ENCODE results near the gene MAT2B.

Gene MAT2B

DNA sequence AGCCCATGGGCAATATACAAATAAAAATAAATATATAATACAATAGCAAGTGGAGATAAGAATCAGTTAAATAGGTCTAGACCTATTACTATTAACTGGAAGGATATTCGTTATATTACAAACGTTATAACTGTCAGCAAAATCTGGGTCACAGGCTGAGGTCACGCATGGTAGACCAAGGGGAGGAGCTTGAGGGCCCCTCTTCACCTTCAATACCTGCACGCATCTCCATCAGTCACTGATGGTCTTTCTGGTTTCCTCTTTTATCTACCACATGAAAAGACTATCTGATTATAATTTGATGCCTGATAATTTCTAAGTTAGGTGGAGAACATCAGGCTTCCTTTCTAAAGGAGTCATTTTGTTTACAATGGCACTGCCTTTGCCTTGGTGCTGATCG is 43.2 kb downstream of the MAT2B start:
- no peak overlapping the region for H3K4me3 ChIP-seq
- H3K27ac ChIP-seq = no peak overlapping the region
- no peak for DNase-seq (ENCODE audit: low spot score)
- TF ChIP-seq, protein P1, sequence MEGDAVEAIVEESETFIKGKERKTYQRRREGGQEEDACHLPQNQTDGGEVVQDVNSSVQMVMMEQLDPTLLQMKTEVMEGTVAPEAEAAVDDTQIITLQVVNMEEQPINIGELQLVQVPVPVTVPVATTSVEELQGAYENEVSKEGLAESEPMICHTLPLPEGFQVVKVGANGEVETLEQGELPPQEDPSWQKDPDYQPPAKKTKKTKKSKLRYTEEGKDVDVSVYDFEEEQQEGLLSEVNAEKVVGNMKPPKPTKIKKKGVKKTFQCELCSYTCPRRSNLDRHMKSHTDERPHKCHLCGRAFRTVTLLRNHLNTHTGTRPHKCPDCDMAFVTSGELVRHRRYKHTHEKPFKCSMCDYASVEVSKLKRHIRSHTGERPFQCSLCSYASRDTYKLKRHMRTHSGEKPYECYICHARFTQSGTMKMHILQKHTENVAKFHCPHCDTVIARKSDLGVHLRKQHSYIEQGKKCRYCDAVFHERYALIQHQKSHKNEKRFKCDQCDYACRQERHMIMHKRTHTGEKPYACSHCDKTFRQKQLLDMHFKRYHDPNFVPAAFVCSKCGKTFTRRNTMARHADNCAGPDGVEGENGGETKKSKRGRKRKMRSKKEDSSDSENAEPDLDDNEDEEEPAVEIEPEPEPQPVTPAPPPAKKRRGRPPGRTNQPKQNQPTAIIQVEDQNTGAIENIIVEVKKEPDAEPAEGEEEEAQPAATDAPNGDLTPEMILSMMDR (IDR thresholded peaks at IDR 0.05) = no peak

DNA sequence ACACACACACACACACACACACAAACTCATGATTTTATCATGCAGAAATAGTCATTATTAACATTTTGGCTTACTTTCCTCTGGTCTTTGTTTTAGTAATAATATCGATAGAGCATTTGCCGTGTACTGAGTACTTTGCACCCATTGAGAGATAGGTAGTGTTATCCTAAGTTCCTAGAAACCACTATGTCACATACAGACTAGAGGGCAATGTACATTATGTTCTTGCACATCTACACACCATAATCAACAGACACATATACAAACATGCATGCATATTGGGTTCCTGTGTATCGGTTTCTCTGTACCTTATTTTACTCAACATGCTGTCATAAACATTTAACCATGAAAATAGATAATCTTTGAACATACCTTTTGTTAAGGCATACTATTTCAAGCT is 45.7 kb downstream of the MAT2B start:
- Histone ChIP-seq H3K27ac (no peak overlapping the region), H3K4me3 (no peak overlapping the region)
- no peak for DNase-seq (ENCODE audit: low spot score)
- TF ChIP-seq, protein P1 (IDR thresholded peaks at IDR 0.05) = no peak

DNA sequence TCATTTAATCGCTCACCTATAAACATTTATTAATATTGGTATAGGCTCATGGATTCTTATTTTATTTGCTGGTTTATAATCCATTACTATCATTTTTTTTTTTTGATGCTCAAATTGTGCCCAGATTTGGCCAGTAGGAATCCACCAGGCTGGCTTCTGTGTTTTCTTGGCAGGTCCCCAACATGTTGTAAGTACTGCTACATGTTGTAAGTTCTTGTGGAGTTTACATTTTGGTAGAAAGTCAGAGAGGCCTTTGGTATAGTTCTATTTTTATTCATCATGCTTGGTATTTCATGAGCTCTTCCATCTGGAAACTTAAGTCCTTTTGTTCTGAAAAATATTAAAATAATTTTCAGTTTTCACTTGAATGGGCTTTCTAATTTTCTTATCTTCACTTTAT is 47.1 kb downstream of the MAT2B start:
- TF ChIP-seq, protein P1 (IDR thresholded peaks at IDR 0.05) = no peak
- H3K27ac ChIP-seq = no peak overlapping the region
- H3K4me3 ChIP-seq = no peak overlapping the region
- DNase-seq (ENCODE audit: low spot score) = no peak

DNA sequence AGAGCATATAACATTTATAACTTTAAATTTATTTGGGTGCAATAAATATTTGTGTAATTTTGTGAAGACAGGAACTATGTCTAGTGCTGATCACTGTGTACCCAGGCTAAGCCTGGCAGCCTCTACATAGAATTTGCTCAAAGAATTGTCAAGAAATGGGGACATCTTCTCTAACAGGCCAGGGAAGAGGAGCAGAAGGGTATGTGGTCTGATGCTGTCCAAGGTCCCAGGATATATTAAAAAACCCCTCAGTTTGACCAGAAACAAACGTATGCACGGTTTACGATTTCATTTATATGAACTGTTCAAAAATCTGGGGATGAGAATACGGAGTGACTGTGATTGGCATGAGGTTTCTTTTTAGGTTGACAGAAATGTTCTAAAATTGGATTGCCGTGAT is 55.9 kb downstream of the MAT2B start:
- H3K4me3 ChIP-seq = no peak overlapping the region
- no peak for DNase-seq (ENCODE audit: low spot score)
- TF ChIP-seq, protein P1 (IDR thresholded peaks at IDR 0.05) = no peak
- H3K27ac ChIP-seq = no peak overlapping the region

DNA sequence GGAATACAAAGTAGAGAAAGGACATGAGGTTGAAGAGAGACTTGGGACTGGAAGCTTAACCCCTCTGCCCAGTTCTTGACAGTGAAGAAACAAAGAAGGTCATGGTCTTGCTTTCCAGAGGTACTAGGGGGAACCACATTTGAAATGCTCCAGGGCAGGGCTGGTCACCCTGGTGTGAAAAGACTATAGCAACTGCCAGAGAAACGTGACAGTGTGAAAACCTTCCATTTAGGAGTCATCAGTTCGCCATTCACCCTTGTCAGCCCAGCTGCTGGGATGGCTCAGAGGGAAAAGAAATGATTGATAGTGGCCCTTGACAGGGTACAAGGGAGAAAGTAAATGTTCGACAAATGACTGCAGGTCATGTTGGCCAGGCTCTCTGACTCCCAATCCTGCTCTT is 56.7 kb downstream of the MAT2B start:
- H3K27ac ChIP-seq = no peak overlapping the region
- TF ChIP-seq, protein P1 (IDR thresholded peaks at IDR 0.05) = no peak
- no peak overlapping the region for H3K4me3 ChIP-seq
- DNase-seq (ENCODE audit: low spot score) = no peak

DNA sequence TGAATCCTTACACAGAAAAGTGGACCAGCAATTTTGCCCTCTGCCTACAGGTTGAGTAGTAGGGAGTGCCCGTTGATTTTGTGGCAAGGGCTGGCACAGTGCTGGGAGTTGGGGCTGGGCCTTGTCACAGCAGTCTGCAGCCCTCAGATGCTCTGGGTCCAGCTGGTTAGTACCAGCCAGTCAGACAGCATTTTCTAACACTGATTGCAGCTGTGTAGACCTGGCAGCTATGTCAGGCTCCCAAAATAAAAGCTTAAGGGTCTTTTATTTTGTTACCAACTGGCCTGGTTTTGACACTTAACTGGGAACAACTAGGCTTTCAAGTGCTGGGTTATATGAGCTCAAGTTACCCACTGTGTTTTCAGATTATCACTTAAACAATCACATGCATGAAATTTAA is 57.7 kb downstream of the MAT2B start:
- Histone ChIP-seq H3K27ac (no peak overlapping the region), H3K4me3 (no peak overlapping the region)
- DNase-seq (ENCODE audit: low spot score) = no peak
- TF ChIP-seq, protein P1 (IDR thresholded peaks at IDR 0.05) = no peak

DNA sequence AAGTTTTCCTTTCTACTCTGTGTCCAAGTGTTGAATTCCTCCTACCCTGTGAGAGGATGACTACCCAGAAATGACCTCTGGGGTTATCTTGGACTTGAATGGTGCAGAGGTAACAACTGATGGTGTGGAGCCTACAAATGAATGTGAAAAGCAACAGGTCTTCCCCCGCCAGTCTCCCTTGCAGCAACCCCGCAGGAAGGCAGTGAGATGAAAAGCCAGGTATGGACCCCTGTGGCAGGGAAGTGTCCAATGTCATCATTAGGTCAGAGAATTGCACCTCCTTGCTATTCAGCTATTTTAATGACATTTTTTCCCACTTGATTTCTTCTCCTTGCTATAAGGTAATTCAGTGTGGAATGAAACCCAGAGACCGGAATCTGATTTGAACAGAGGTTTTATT is 58.5 kb downstream of the MAT2B start:
- no peak overlapping the region for H3K27ac ChIP-seq
- DNase-seq (ENCODE audit: low spot score) = no peak
- TF ChIP-seq, protein P1 (IDR thresholded peaks at IDR 0.05) = no peak
- H3K4me3 ChIP-seq = no peak overlapping the region
